Activated CD8-positive, alpha-beta memory T cell treated with anti-CD3 and anti-CD28 coated beads, Interleukin-2, amount 50 U/mL, for 4 hours (primary cell): ENCODE results near the gene KLF14.
"Not testable (repeated sequence)": the region's sequence is repeated elsewhere in the genome, so short reads cannot be mapped to it uniquely, and the experiment has no call there.

Source experiments
- DNase-seq: peaks from one replicate; pipeline ENCODE4 v3.0.0-alpha.2; 2020

The KLF14 gene

GRCh38 chr7:130733931-130734814 lies at the start of gene KLF14:
Gene KLF14 (minus strand): TSS chr7:130734207. CDS start chr7:130734033, 174 bp downstream.
- peak; percentile 58 for DNase-seq

- DNase-seq = no peak
These were observed 47.3 kb upstream of the KLF14 start for GRCh38 chr7:130781346-130781745.

DNA sequence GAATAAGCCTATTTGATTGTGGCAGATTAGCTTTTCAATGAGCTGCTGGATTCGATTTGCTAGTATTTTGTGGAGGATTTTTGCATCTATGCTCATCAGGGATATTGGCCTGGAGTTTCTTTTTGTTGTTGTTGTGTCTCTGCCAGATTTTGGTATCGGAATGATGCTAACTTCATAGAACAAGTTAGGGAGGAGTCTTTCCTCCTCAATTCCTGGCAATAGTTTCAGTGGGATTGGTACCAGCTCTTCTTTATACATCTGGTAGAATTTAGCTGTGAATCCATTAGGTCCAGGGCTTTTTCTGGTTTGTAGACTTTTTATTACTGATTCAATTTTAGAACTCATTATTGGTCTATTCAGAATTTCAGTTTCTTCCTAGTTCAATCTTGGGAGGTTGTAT lies 43.4 kb upstream of the KLF14 start:
- no peak for DNase-seq

GRCh38 chr7:130772456-130772855 lies 38.4 kb upstream of the KLF14 start:
- not testable (repeated sequence) for DNase-seq

DNA sequence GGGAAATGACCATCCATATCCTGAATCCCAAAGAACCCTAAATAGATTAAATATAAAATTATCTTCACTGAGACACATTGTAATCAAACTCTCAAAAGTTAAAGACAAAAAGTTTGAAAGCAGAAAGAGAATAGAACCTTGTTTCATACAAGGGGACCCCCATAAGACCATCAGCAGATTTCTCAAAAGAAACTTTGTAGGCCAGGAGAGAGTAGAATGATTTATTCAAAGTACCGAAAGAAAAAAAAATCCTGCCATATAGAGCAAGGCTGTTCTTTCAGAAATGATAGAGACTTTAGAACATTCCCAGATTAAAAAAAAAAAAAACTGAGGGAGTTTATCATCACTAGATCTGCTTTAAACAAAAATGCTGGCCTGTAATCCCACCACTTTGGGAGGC lies 34.8 kb upstream of the KLF14 start:
- DNase-seq = no peak

DNA sequence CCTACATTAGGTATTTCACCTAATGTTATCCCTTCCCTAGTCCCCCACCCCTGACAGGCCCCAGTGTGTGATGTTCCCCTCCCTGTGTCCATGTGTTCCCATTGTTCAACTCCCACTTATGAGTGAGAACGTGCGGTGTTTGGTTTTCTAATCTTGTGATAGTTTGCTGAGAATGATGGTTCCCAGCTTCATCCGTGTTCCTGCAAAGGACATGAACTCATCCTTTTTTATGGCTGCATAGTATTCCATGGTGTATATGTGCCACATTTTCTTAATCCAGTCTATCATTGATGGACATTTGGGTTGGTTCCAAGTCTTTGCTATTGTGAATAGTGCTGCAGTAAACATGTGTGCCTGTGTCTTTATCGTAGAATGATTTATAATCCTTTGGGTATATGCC lies 30.6 kb upstream of the KLF14 start:
- DNase-seq = not testable (repeated sequence)

DNA sequence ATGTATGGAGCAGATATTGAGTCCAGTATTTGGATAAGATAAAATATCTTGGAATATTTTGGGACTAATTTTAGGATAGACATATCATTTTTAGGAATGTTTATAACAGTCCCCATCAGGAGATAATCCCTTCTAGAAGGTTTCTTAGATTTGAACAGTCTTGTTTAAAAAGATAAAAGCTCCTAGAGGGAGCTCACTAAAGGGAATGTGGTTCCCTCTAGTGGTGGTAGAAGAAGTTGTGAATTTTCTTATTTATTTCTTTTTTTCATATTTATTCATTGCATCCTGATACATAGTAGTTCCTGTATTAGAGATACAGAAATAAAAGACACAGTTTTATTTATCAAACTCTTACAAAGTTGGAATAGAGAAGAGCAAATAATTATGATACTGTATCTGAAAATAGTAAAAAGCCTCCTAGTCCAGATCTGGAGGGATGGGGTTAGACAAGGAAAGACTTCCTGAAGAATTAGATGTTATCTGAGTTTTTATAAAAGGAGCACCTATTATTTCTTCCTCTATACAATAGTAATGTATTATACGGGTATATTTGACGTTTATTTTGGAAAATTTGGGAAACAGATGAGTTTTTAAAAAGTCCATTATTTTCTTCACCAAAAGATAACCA lies 24.5 kb upstream of the KLF14 start:
- DNase-seq = no peak

GRCh38 chr7:130756316-130756715 lies 22.3 kb upstream of the KLF14 start:
- DNase-seq = no peak

- DNase-seq = no peak
These were observed 18.4 kb upstream of the KLF14 start for GRCh38 chr7:130752424-130752823.

DNA sequence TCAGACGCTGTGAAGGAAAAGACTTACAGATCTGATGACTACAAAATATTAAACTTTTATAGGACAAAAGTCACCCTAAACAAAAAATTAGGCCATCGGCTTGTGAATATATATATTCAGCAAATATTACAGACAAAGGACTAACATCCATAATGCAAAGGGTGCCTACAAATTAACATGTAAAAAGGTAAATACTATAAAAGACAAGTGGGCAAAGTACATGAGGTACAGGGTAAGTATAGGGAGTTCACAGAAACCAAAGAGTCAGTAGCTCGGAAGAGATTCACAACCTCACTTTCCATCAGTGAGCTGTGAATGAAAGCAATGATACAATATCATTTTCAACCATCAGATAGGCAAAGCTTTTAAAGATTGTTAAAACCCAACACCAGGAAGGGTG lies 16.7 kb upstream of the KLF14 start:
- no peak for DNase-seq

GRCh38 chr7:130748531-130749389 lies 14.8 kb upstream of the KLF14 start:
- DNase-seq = no peak

DNA sequence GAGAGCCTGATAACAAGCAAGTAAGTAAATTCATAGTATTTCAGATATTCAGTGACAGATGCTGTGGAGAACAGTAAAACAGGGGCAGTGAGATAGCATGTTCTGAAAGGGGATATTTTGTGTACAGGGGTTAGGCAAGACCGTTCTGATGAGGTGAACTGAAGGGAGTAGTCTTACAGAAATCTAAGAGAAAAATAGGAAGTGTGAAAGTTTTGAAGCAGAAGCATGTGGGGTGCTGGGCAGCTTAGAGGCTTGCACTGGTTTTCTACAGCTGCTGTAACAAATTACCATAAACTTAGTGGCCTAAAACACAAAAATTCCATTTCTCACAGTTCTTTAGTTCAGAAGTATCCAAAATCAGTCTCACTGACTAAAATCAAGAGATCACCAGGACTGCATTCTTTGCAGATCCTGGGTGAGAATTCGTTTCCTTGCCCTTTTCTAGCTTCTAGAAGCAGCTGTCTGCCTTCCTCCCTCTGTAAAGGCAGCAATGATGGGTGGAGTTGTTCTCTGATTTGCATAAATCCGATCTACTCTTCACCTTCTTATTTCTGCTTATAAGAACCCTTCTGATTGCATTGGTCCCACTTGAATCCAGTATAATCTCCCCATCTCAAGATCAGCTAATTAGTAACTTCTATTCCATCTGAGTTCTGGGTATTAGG lies 7.5 kb upstream of the KLF14 start:
- no peak for DNase-seq

DNA sequence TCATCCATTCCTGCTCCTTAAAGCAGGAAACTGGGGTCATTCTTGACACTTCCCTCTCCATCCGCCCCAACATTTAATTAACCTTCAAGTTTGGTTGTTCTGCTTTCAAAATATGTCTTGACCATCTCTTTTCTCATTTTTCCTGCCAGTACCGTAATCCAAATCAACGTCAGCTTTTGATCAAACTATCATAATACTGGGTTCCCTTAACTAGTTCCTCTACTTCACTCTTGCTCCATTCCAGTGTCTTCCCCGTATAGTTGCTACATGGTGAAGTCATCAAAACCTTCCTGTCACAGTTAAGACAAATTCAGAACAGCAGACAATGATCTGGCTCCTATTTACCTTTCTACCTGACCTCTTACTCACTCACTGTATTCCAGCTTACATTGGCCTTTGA lies 6.6 kb upstream of the KLF14 start:
- DNase-seq = no peak

GRCh38 chr7:130736298-130736900 lies 2.4 kb upstream of the KLF14 start:
- DNase-seq = no peak

DNA sequence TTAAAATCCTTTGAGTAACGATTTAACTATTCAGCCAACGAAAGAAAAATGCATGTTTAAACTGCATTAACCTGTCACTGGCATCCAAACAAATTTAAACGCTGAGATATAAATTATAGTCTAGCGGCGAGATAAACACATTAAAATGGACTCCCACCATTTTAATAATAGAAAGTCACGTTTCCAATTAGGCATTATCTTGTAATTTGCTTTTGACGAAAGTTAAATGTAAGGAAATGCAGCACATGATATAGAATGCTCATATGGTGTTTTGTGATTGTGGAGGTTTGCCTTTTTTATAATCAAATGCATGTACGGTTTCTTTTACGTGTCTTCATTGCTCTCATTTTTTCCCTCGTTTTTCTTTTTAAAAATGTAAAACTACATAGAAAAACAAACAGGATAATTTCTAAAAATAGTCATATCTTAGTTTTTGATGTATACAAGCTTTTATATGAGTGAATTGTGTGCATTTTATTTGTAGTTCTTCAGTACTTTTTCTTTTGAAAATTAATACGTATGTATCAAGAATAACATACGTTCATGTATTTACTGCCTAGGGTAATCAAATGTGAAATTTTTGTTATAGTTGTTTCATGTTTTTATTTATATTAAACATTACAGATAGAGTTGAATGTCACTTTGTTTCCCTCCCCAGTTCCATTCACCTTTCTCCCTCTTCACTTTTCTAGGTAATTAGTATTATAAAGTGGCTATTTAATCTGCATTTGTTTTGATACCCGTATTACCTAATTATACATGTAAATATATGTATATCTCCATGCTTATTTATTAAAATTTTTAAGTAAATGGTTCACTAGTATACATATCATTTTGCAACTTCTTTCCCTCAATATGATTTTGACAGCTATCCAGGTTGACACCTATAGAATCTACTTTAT lies 1.1 kb upstream of the KLF14 start:
- no peak for DNase-seq

DNA sequence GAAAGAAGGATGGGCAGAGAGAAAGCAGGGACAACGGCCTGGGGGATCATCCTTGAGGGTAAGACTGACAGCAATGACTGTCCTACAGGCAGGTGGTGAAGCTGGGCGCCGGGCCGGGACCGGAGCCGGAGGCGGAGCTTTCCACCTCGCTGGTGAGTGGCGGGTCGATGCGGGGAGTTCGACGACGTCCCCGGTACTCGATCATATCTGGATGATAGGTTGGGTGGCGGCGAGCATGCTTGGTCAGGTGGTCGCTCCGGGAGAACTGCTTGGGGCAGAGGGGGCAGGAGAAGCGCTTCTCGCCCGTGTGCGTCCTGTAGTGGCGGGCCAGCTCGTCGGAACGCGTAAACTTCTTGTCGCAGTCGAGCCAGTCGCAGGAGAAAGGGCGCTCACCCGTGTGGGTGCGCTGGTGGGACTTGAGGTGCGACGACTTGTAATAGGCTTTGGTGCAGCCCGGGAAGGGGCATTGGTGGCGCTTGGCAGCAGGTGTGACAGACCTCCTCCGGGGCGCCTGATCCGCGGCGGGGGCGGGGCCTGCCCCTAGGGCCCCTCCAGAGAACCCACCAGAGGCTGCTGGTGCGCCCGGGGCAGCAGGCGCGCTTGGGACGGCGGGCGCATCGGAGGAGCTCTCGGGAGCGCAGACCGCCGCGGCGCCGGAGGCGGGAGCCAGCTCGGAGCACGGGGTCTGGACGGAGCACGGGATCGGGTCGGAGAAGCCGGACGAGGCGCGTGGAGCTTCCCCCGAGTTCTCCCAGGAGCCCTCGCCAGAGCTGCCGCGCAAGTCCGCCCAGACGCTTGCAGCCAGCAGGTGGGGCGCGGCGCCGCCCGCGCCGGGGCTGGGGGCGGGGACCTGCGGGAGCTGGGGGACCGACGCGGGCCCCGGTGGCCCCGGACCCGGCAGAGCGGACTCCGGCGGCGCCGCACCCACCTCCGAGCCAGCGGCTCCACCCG lies 752 bp downstream of the KLF14 start:
- peak; percentile 32 for DNase-seq

DNA sequence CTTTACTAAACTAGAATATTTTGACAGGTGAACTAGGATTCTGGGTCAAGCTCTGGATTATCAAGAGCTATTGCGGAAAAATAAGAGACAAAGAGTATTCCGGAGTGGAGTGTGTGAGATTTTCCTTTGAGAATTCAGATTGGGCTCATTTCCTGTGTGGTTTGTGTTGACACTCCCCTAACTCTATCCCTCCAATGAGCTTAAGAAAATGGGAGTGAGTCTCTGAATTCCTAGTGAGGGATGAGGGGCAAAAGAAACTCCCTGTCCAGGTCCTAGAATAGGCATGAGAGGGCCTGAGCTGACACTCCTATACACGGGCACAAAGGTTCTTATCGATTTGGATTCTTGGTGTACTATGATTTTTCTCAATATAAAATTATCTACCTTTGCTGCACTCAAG lies 10.2 kb downstream of the KLF14 start:
- DNase-seq = no peak

- no peak for DNase-seq
These were observed 12.3 kb downstream of the KLF14 start for GRCh38 chr7:130721486-130722277.

DNA sequence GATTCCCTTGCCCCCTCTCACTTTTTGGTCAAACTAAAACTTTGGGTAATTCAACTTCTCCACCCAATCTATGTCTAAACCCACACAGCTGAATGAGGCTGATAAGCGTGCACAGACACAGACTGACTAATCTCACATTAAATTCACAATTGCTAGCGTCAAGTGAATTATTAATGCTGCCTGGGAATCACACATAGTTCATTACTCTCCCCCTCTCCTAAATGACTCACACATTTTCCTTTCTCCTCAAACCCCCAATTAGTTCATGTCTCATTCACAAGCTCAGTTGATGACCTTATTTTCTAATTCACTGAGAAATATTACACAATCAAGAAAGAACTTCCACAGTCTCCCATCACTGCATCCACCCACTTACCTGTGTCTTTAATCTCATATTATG lies 14.5 kb downstream of the KLF14 start:
- DNase-seq = no peak
